A172 (cell line): ENCODE measurements around the gene THBD. TPM values are rescaled to one million over a fixed set of nuclear protein-coding genes. Genes with fewer than 3 reads are reported as not detected.

ENCODE experiments used
- DNase-seq: peaks from one replicate; pipeline ENCODE4 v3.0.0-alpha.2; 2015; ENCODE audit warnings: low spot score
- total RNA-seq: library from RNA; depleted of rRNA; stranded (reverse); fragments of >200 nt; shearing (Covaris generic); gene quantifications from 2 replicates; pipeline ENCODE4 v1.2.3, GENCODE V29; 2014; rRNA removed

Gene THBD
- total RNA-seq, 1 experiment from 2014 or later, result 0.07 TPM

DNA sequence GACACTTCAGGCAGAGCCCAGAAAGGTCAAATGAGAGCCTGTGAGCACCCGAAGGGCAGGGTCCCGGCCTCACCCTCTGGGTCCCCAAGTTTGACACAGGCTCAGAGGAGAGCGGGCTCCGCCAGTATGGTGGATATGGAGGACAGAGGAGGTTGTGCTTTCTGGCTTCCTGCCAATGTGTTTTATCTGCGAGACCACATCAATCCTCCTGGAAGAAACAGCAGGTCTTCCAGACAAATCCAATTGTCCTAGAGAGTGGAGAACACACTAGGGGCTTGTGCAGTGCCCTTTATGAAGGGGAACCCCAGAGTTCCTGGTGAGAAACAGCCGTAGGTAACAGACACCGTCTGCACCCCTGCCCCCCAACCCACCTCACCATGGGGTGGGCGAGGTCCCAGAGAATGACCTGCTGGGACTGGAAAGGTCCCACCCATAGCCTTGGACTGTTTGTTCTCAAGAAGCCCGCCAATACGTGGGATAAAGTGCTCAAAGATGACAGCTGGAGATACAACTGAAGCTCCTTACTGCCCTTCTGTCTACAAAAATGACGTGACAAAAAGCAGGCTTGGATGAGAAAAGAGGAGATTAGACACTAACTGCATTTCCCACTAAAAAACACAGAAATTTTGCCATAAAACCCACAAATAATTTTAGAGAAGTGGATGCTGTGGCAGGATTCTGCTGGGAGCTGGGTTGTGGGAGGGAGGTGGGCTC lies 38.3 kb downstream of the THBD start:
- DNase-seq, result no peak

DNA sequence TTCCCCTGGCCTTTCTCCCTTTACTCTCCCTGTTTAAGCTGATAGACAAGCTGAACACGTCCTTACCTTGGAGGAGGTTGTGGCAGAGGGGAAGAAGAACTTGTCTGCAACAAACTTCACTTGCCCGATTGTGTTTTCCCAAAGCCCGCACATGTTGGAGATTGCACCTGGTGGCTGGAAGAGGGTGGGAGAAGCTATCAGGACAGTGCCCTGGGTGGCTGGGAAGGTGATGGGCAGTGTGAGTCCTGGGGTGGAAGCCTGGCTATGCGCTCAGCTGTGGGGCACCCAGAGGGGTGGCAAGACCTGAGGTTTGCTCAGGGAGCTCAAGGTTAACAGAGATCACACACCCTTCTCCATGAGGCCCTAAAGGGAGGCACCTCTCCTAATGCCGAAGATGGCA lies 39.4 kb downstream of the THBD start:
- no peak for DNase-seq

DNA sequence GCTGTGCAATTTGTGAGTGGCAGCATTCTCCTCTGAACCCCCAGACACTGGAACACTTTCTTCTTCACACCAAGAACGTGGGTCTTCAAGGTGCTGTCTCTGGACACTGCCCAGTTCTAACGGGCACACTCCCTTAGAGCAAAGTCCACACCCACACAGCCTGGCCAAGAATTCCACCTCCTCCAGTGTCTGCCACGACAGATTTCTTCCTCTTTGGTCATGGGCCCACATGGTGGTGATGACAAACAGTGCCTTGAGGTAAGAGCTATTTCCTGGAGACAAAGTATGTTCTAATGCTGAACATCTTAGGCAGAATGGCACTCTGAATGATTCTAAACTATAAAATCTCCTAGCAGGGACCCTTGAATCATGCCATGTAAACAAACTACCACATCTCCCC lies 39.8 kb downstream of the THBD start:
- DNase-seq, result peak; percentile 16

DNA sequence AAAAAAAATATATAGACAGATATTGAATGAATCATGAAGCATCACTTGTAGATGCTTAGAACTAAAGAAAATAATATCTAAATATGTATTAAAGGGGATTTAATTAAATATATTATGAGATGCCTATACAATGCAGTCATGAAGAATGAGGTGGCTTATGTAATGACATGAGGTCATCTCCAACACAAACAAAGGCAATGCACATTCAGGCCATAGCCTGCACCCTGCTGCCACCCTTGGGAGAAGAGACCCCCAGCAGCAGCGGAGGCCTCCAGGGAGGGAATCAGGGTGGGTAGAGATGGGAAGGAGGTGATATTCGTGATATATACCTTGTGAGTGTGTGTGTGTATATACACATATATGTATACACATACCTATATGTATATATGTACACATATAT lies 40.8 kb downstream of the THBD start:
- no peak for DNase-seq

DNA sequence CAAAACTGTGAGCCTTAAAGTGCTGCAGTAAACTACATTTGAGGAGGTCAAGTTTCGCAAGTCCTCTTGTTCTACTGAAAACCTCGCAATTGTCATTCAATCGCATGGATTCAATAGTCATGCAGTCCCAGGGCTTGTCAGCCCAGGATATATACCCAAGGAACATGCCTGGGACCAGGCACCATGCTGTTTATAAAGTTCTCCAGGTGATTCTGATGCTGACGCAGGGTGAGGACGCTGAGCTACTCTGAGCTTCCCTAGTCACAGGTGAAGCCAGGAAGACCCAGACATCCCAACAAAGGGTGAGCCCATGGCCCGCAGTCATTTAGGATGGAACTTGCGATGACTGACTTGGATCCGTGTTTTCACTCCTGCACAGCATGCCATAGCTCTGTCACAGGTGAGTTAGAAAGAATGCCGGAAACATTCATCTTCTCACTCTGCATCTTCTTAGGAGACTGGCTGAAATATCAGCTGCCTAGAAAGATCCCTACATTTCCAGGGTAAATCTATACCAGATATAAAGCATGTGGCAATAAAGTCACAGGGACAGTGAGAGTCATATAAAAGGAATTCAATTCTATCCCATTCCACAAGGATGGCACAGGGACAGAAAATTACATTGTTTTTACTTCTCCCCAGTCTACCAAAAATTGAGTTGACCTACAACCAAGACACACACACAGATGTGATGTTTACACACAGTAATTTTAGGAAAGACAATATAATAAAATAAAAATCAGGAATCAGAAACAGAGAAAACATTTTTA lies 41.4 kb downstream of the THBD start:
- no peak for DNase-seq

DNA sequence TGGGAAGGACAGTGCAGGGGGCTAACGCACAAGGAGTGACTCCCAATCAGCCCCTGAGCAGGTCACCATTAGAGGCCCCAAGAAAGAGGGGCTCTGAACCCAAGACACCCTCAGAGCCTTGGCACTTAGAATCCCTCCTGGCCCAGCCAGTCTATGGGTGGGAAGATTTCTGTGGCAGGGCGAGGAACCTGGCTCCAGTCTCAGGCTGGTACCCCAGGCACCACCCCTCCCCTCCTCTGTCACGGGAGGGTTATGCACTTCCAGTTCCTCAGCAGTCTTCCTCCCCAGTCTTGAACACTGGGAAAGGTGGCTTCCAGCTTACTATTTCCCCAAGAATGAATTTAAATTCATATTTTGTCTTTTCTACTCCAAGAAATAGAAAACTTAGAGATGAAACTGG lies 42.0 kb downstream of the THBD start:
- DNase-seq, result no peak

DNA sequence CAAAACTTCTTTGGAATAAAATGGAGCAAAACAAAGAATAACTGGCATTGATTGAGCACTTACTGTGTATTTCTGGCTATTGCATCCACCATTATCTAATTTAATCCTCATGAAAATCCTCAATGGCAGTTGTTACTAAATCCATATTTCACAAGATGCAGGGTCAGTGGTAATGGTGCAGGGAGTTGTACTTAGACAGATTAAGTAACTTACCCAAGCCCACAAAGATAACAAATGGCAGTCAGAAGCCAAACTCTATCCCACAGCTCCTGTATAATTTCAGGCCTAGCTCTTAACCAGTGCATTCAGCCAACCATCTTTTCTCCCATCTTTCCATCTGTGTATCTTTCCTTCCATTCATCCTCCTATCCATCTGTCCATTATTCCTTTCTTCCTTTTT lies 43.7 kb downstream of the THBD start:
- DNase-seq, result no peak

DNA sequence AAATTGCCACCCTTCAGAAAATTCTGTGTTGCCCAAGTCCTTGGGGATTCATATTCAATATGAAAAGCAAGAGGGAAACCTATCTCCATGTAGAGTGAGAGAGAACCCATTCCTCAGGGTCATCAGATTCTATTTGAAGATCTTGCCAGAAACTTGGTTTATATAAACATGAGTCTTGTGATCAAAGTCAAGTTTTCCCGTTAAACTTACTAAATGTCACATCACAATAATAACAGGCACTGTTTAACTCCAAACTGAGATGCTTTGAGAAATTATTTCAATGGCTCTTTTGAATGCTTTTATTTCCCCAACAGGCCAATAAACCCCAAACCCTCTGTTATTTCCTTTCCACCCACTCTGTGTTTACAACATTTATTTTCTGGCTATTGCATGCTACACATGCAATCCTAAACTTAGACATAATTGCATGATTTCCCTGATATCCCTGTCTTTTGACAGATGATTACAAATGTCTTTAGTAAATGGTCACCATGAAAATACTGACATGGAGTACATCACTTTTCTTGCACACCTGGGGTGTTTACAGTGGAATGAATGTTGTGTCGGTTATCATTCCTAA lies 45.5 kb downstream of the THBD start:
- DNase-seq, result no peak

DNA sequence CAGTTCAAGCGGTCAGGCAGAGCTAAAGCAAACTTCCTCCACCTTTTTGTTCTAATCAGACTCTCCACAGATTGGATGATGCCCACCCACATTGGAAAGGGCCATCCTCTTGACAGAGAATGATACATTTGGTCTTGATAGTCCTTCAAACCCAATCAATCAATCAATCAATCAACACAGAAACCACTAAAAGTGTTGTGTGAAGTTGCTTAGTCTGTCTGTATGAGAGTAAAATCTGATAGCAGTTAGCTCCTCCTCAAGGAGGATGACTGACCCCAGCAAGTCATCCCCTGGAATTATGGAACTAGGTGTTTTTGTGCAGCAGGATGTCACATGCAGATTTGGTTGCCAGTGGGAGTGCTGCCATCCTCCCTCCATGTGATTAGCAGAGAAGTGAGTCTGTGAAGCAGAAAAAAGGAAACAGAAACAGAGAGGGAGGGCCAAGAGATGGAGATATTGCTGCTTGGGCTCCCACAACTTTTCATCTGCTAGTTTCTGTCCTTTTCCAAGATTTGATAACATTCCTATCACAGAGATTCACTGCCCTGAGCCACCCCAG lies 46.3 kb downstream of the THBD start:
- DNase-seq, result no peak

DNA sequence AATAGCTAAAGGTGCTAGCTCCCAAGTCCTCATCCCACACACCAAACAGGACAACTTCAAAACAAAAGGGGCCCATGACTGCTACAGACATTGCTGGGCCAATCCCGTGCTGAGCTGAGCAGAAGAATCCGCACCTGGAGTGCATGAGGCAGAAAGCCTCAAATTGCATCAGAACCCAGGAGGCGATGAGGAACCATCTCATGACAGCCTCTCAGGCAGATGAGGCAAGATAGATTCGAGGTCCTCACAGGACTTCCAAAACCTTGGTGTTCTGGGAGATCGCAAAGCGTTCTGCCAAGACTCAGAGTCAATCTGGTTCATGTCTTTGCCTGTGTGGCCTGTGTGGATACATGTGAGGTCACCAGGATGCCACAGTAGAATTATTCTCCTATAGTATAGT lies 47.2 kb downstream of the THBD start:
- DNase-seq, result no peak

DNA sequence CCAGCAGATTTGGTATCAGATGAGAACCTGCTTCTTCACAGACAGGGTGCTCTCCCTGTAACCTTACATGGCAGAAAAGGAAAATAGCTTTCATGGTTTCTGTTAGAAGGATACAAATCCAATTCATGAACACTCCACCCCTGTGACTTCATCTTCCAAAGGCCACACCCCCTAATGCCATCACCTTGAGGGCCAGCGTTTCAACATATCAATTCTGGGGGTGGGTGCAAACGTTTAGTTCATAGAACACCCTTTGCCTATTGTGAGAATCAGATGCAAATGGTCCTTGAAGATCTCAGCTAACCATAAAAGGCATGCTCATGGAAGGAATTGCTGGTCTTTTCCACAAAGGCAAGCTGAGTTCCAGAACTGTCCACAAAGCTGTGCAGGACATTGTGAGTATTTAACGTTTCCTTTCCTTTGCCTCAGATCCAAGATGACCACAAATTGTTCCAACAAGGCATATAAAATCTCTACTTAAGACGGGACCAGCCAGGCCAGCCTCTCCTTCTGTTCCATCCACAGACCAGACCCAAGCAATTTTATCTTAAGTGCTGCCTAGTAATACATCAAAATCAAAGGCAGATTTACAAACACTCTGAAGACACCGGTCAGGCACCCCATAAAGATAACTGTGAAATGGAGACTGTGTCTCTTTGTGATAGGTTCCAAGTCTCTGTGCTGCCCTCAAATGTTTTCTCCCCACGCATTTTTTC lies 49.1 kb downstream of the THBD start:
- no peak for DNase-seq

DNA sequence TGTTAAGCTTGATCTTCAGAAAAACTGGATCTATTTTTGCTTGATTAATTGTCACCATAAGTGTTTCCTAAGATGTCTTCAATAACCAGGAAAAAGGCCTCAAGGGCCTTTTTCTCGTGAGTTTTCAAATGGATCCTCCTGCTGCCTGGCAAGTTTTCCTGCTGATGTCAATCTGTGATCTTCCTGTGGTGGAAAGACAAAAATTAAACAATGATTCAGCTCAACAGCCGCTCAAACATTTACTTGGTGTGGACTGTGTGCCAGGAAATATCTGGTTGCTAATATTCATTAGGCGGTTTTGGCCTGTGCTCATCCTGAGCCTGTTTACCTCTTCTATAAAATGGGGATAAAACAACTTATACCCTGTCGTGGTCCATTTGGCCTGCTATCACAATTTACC lies 49.7 kb downstream of the THBD start:
- DNase-seq, result no peak

DNA sequence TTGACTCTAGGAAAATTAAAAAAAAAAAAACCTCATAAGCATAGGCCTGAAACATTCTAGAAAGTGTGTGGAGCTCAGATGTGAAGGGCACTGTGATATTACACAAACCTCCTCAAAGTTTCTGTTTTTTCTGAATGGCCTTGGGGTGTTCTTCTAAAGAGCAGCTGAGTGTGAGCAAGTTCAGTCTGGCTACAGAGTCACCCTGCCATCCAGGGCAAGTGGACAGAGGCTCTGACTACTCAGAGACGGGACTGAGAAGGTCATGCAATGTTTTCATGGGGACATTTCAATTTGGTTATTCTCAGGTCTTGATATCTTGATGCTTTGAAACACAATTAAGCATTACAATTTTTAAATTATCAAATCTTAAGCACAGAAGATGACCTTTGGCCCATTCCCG lies 51.0 kb downstream of the THBD start:
- no peak for DNase-seq

DNA sequence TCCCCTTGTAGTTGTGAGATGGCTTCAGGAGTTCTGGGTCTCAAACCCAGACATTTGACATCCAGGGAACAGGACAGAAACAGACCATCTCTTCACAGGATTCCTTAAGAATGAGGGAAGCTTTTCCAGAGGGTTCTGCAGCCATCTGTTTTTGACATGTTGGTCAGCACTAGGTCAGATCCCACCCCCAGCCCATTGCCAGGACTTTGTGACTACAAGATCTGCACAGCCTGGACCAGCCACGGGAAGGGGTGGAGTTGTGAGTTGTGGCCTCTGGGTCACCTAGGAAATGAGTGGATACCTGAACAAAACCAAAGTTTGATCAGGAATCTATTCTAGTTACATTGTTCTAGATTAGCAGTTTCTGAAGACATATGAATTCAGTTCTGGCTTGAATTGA lies 53.5 kb downstream of the THBD start:
- DNase-seq, result no peak

Other genes starting within 250 kb of the THBD start
- gene SSTR4, start 14.4 kb downstream of the THBD start, total RNA-seq, result not detected in 2 replicates
- not detected in 2 replicates for gene CD93, start 36.7 kb upstream of the THBD start, total RNA-seq